Transverse colon (tissue), 4 donors: ENCODE results near the gene STIM1. TPM values are rescaled to one million over a fixed set of nuclear protein-coding genes. Genes with fewer than 3 reads are reported as not detected.

Experiments used
- DNase-seq: peaks from one replicate; pipeline ENCODE4 v3.0.0-alpha.2; 2019
- H3K27ac ChIP-seq, 4 donors: fragments of 200-600 bp; sonication (generic); 2 replicates each; pipeline ENCODE4 v1.5.1; 2016 to 2018; ENCODE audit warnings: inconsistent platforms in 4 of 4
- H3K27me3 ChIP-seq: fragments of 200-600 bp; sonication (generic); 2 replicates; pipeline ENCODE4 v1.5.1; 2017; ENCODE audit warnings: inconsistent platforms
- H3K36me3 ChIP-seq, 4 donors: fragments of 200-600 bp; sonication (generic); 2 replicates each; pipeline ENCODE4 v1.5.1; 2017 to 2019; ENCODE audit warnings: inconsistent platforms in 4 of 4
- H3K4me1 ChIP-seq, 4 donors: fragments of 200-600 bp; sonication (generic); 2 replicates each; pipeline ENCODE4 v1.5.1; 2017 to 2020; ENCODE audit warnings: inconsistent platforms in 4 of 4
- H3K4me3 ChIP-seq, 4 donors: fragments of 200-600 bp; sonication (generic); 1 replicate in 1 of 4; 2 replicates in 3 of 4; pipeline versions ENCODE4 v1.5.1 to v1.6.1; 2017 to 2019; ENCODE audit warnings: inconsistent platforms in 4 of 4
- H3K9me3 ChIP-seq, 2 donors: fragments of 200-600 bp; sonication (generic); 2 replicates each; pipeline ENCODE4 v1.5.1; 2017 to 2019; ENCODE audit warnings: inconsistent platforms in 2 of 2
- CTCF ChIP-seq, 5 experiments: fragments of 200-600 bp in 3 of 5; fragments of 450-650 bp in 2 of 5; sonication (generic) in 3 of 5; IDR thresholded peaks; 1 replicate in 2 of 5; 2 replicates in 3 of 5; pipeline ENCODE4 v1.5.1; 2016 to 2017; ENCODE audit warnings: antibody characterized with exemption in 5 of 5, inconsistent platforms in 3 of 5, mild to moderate bottlenecking in 2 of 5, moderate library complexity in 1 of 5
- EP300 ChIP-seq: sonication (generic); formaldehyde crosslinking; IDR thresholded peaks from one replicate; pipeline ENCODE4 v1.6.1; 2017; ENCODE audit warnings: antibody characterized with exemption, low read depth
- POLR2A ChIP-seq: fragments of 450-650 bp; IDR thresholded peaks from one replicate; pipeline ENCODE4 v1.6.1; 2016; ENCODE audit warnings: antibody characterized with exemption, mild to moderate bottlenecking, moderate library complexity
- POLR2AphosphoS5 ChIP-seq, 3 donors: sonication (generic); formaldehyde crosslinking; IDR thresholded peaks; one replicate each; pipeline ENCODE4 v1.6.1; 2016; ENCODE audit warnings: antibody characterized with exemption in 3 of 3
- WGBS, 2 donors: methylation state at CpG; one replicate each; pipeline ENCODE4 v1.1.5; 2018; ENCODE audit warnings: low coverage in 1 of 2; 5-methylcytosine and 5-hydroxymethylcytosine counted together
- in situ Hi-C, 4 donors: fragments of 200-750 bp; cut with MboI; loops; one replicate each; pipeline versions ENCODE4 v1.15.0 to v1.15.1; 2017; ENCODE audit warnings: low sequenced_read_pairs in 3 of 4, low pct_ligation_motif_present in 1 of 4, low pct_unique_long_range_greater_than_20kb in 1 of 4
- intact Hi-C: fragments of 100-400 bp; cut with DNase I; formaldehyde crosslinking; loops from one replicate; pipeline ENCODE4 v1.15.1; 2023; ENCODE audit warnings: low total_unique reads
- total RNA-seq, 4 donors: library from RNA; depleted of rRNA; stranded (reverse); fragments of >200 nt; gene quantifications; one replicate each; pipeline ENCODE4 v1.1.0, GENCODE V29; 2016

STIM1 gene
- total RNA-seq, 4 donors from 2014 or later: 41.2 to 79.3 (median 48.0) TPM

DNA sequence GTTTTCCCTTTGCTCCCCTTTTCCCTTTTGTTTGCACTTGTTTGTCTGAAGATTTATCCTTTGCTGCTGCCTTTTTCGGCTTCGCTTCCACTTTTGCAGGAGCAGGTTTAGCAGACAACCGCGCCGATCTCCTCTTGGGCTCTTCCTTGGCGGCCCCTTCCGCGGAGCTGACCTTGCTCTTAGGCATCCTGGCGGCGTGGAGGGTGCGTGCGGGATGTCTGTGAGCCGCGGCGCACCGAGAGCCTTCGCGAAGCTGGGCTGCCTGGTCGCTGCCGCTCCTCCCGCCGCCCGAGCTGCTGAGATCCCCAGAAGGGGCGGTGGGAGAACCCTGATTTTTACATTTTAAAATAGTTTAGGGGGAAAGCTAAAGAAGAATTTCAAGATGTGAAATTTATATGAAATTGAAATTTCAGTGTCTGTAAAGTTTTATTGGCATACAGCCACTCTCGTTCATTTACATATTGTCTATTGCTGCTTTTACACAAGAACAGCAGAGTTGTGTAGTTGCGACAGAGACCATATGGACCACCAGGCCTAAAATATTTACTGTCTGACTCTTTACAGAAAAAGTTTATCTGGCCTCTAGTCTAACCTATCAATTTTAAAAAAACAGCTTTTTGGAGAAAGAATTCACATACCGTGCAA, 133.9 kb downstream of the STIM1 start:
- Histone ChIP-seq H3K27ac (peak overlapping the region in 2 of 4 donors; percentile 21 to 25), H3K36me3 (no peaks in the 10 kb centered on the region), H3K9me3 (peaks cover 7 to 9% of the 10 kb centered on the region in 2 donors), H3K4me1 (peaks cover 0 to 19% (median 7%) of the 10 kb centered on the region in 4 donors), H3K4me3 (peak overlapping the region in 1 of 4 donors; percentile 19), H3K27me3 (no peaks in the 10 kb centered on the region)
- DNase-seq: no peak
- in situ Hi-C loops: no loop called here
- 68 to 80% methylated on average over 14 to 27 of the region's 27 CpGs for WGBS, 2 donors
- intact Hi-C loops: no loop called here
- TF ChIP-seq CTCF (IDR thresholded peaks at IDR 0.05) (no peak), POLR2AphosphoS5 (IDR thresholded peaks at IDR 0.05) (no peak), POLR2A (no peak), EP300 (no peak)

DNA sequence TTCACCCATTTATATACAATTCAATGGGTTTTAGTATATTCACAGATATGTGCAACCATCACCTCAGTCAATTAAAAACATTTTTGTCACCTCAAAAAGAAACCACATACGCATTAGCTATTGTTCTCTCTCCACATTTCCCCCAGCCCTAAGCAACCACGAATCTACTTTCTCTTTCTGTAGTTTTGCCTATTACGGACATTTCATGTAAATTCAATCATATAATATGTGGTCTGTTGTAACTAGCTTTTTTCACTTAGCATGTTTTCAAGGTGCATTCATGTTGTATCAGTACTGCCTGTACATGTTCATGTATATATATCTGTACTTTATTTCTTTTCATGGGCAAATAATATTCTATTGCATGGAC, 134.4 kb downstream of the STIM1 start:
- H3K4me3 ChIP-seq: no peak overlapping the region
- H3K36me3 ChIP-seq: no peaks in the 10 kb centered on the region
- no peak overlapping the region for H3K27ac ChIP-seq
- no peak for DNase-seq
- in situ Hi-C loops: no loop called here
- no peaks in the 10 kb centered on the region for H3K27me3 ChIP-seq
- intact Hi-C loops: no loop called here
- peaks cover 7 to 12% of the 10 kb centered on the region in 2 donors for H3K9me3 ChIP-seq
- no peak for TF ChIP-seq EP300
- no peak for TF ChIP-seq POLR2A
- TF ChIP-seq POLR2AphosphoS5 (IDR thresholded peaks at IDR 0.05): no peak
- TF ChIP-seq CTCF (IDR thresholded peaks at IDR 0.05): no peak
- H3K4me1 ChIP-seq: peaks cover 0 to 14% (median 7%) of the 10 kb centered on the region in 4 donors
- WGBS, 2 donors: 57 to 76% methylated on average over 3 of the region's 3 CpGs

DNA sequence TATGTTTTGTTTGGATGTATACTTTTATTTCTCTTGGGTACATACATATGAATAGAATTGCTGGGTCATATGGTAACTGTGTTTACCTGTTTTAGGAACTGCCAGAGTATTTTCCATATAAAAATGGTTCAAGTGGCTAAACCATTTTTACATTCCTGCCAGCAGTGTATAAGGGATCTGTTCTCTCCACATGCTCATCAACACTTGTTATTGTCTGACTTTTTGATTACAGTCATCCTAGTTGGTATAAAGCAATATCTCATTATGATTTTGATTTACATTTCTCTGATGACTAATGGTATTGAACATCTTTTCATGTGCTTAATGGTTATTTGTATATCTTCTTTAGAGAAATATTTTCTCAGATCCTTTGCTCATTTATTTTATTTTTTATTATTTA, 134.9 kb downstream of the STIM1 start:
- Histone ChIP-seq H3K27me3 (no peaks in the 10 kb centered on the region), H3K36me3 (no peaks in the 10 kb centered on the region), H3K4me1 (peaks cover 0 to 10% (median 5%) of the 10 kb centered on the region in 4 donors), H3K4me3 (no peak overlapping the region), H3K9me3 (peaks cover 7 to 12% of the 10 kb centered on the region in 2 donors), H3K27ac (no peak overlapping the region)
- TF ChIP-seq POLR2AphosphoS5 (IDR thresholded peaks at IDR 0.05): no peak
- TF ChIP-seq POLR2A: no peak
- TF ChIP-seq CTCF (IDR thresholded peaks at IDR 0.05): no peak
- TF ChIP-seq EP300: no peak
- DNase-seq: no peak
- intact Hi-C loops (no loop called here), in situ Hi-C loops (no loop called here)

DNA sequence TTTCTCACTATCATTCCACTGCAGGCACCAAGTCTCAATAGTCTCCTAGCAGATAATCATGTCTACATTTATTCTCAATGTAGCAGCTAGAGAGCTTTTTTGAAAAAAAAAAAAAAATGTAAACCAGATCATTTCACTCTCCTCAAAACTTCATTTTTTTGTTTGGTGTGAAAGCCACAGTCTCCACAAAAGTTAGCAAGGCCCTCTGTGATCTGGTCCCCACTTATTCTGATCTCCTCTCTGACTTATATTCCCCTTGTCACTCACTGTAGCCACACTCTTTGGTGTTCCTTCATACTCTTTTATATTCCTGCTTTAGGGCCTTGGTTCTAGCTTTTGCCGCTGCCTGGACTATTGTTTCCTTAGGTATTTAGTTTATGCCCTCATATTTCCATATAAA, 137.5 kb downstream of the STIM1 start:
- no peak for DNase-seq
- WGBS, 2 donors: 100% methylated on average over 1 of the region's 1 CpG

More for the DNA sequence above, 137.5 kb downstream of the STIM1 start:
- Histone ChIP-seq H3K4me3 (no peak overlapping the region), H3K36me3 (no peaks in the 10 kb centered on the region), H3K4me1 (peaks cover 0 to 7% (median 3%) of the 10 kb centered on the region in 4 donors), H3K27me3 (no peaks in the 10 kb centered on the region), H3K9me3 (peaks cover 7 to 12% of the 10 kb centered on the region in 2 donors), H3K27ac (no peak overlapping the region)
- intact Hi-C loops (no loop called here), in situ Hi-C loops (no loop called here)
- no peak for TF ChIP-seq POLR2A
- no peak for TF ChIP-seq POLR2AphosphoS5 (IDR thresholded peaks at IDR 0.05)
- no peak for TF ChIP-seq EP300
- TF ChIP-seq CTCF (IDR thresholded peaks at IDR 0.05): no peak
